H9 (cell line): Measurements from ENCODE around the gene MYH9. TPM values are rescaled to one million over a fixed set of nuclear protein-coding genes. Genes with fewer than 3 reads are reported as not detected.

Experiments
- DNase-seq: peaks from one replicate; pipeline ENCODE4 v3.0.0-alpha.2; 2017
- H2AFZ ChIP-seq: one replicate; pipeline ENCODE4 v1.6.1; 2013; ENCODE audit warnings: mild to moderate bottlenecking, low read length, control low read depth, moderate library complexity
- H2AK5ac ChIP-seq: 2 replicates; pipeline ENCODE4 v1.6.1; 2013; ENCODE audit warnings: low read length, control low read depth, mixed read lengths; ENCODE audit not compliant: insufficient read length
- H2BK120ac ChIP-seq: one replicate; pipeline ENCODE4 v1.6.1; 2013; ENCODE audit warnings: low read depth, mild to moderate bottlenecking, low read length, control low read depth, inconsistent platforms; ENCODE audit not compliant: poor library complexity, severe bottlenecking
- H2BK12ac ChIP-seq: 2 replicates; pipeline ENCODE4 v1.6.1; 2013; ENCODE audit warnings: low read length, control low read depth, mixed read lengths, low read depth; ENCODE audit not compliant: insufficient read length
- H2BK15ac ChIP-seq: 2 replicates; pipeline ENCODE4 v1.6.1; 2013; ENCODE audit warnings: low read depth, low read length, control low read depth
- H2BK20ac ChIP-seq: one replicate; pipeline ENCODE4 v1.6.1; 2013; ENCODE audit warnings: low read depth, mild to moderate bottlenecking, low read length, control low read depth, inconsistent platforms; ENCODE audit not compliant: poor library complexity, severe bottlenecking
- H2BK5ac ChIP-seq: 2 replicates; pipeline ENCODE4 v1.6.1; 2013; ENCODE audit warnings: low read length, control low read depth, mixed read lengths; ENCODE audit not compliant: insufficient read length
- H3K14ac ChIP-seq: 2 replicates; pipeline ENCODE4 v1.6.1; 2013; ENCODE audit warnings: low read length, control low read depth; ENCODE audit not compliant: insufficient read depth
- H3K18ac ChIP-seq: 2 replicates; pipeline ENCODE4 v1.6.1; 2013; ENCODE audit warnings: low read depth, mild to moderate bottlenecking, mixed read lengths, low read length, control low read depth; ENCODE audit not compliant: insufficient read length
- H3K23ac ChIP-seq: 2 replicates; pipeline ENCODE4 v1.6.1; 2013; ENCODE audit warnings: low read length, control low read depth, mixed read lengths, low read depth; ENCODE audit not compliant: insufficient read length
- H3K23me2 ChIP-seq: 2 replicates; pipeline ENCODE4 v1.6.1; 2013; ENCODE audit warnings: low read depth, mild to moderate bottlenecking, mixed read lengths, low read length, control low read depth; ENCODE audit not compliant: insufficient read length, poor library complexity, severe bottlenecking
- H3K27ac ChIP-seq: 2 replicates; pipeline ENCODE4 v1.5.1; 2013; ENCODE audit warnings: low read length, control low read depth, mixed read lengths, low read depth; ENCODE audit not compliant: insufficient read length
- H3K27me3 ChIP-seq: 2 replicates; pipeline ENCODE4 v1.6.1; 2013; ENCODE audit warnings: low read length, control low read depth, inconsistent platforms; ENCODE audit not compliant: insufficient read depth
- H3K4ac ChIP-seq: 2 replicates; pipeline ENCODE4 v1.6.1; 2013; ENCODE audit warnings: low read depth, mild to moderate bottlenecking, control low read depth, inconsistent platforms, low read length, moderate library complexity
- H3K4me1 ChIP-seq: 2 replicates; pipeline ENCODE4 v1.6.1; 2013; ENCODE audit warnings: low read length, control low read depth, inconsistent platforms; ENCODE audit not compliant: insufficient read depth
- H3K4me2 ChIP-seq: 2 replicates; pipeline ENCODE4 v1.6.1; 2013; ENCODE audit warnings: low read length, control low read depth, mixed read lengths; ENCODE audit not compliant: insufficient read length, insufficient read depth
- H3K56ac ChIP-seq: 2 replicates; pipeline ENCODE4 v1.6.1; 2013; ENCODE audit warnings: low read depth, mild to moderate bottlenecking, mixed read lengths, low read length, control low read depth; ENCODE audit not compliant: insufficient read length
- H3K79me1 ChIP-seq: 2 replicates; pipeline ENCODE4 v1.6.1; 2013; ENCODE audit warnings: low read depth, mild to moderate bottlenecking, moderate library complexity, low read length, control low read depth, inconsistent platforms; ENCODE audit not compliant: insufficient read depth, poor library complexity, severe bottlenecking
- H3K79me2 ChIP-seq: 2 replicates; pipeline ENCODE4 v1.6.1; 2013; ENCODE audit warnings: low read length, control low read depth, inconsistent platforms; ENCODE audit not compliant: insufficient read depth
- H3K9ac ChIP-seq: 2 replicates; pipeline ENCODE4 v1.6.1; 2013; ENCODE audit warnings: low read length, control low read depth, mixed read lengths; ENCODE audit not compliant: insufficient read length; ENCODE audit errors: extremely low read depth
- H3K9me3 ChIP-seq: one replicate; pipeline ENCODE4 v1.6.1; 2013; ENCODE audit warnings: low read depth, low read length, inconsistent platforms; ENCODE audit not compliant: control insufficient read depth
- H3T11ph ChIP-seq: one replicate; pipeline ENCODE4 v1.6.1; 2013; ENCODE audit warnings: mild to moderate bottlenecking, low read length, control low read depth, inconsistent platforms
- H4K20me1 ChIP-seq: one replicate; pipeline ENCODE4 v1.6.1; 2013; ENCODE audit not compliant: control insufficient read depth, insufficient read length, insufficient read depth
- H4K5ac ChIP-seq: 2 replicates; pipeline ENCODE4 v1.6.1; 2013; ENCODE audit warnings: low read depth, mild to moderate bottlenecking, mixed read lengths, low read length, control low read depth; ENCODE audit not compliant: insufficient read length
- H4K8ac ChIP-seq: replicated peaks from 2 replicates; pipeline ENCODE4 v1.6.1; 2013; ENCODE audit warnings: low read length, control low read depth, mixed read lengths, low read depth; ENCODE audit not compliant: insufficient read length
- H4K91ac ChIP-seq: 2 replicates; pipeline ENCODE4 v1.6.1; 2013; ENCODE audit warnings: low read depth, mild to moderate bottlenecking, moderate library complexity, mixed read lengths, low read length, control low read depth; ENCODE audit not compliant: insufficient read length
- H3K27ac Mint-ChIP-seq, 3 experiments: 2 replicates in 2 of 3; 3 replicates in 1 of 3; pipeline ENCODE4 v1.8.0; 2020 to 2021; ENCODE audit warnings: mixed read lengths in 3 of 3, mild to moderate bottlenecking in 1 of 3, moderate library complexity in 1 of 3
- H3K27me3 Mint-ChIP-seq: 2 replicates; pipeline ENCODE4 v1.8.0; 2021; ENCODE audit warnings: low read depth, mild to moderate bottlenecking, moderate library complexity, mixed read lengths
- H3K36me3 Mint-ChIP-seq, 3 experiments: 2 replicates in 2 of 3; 3 replicates in 1 of 3; pipeline ENCODE4 v1.8.0; 2020 to 2021; ENCODE audit warnings: low read depth in 3 of 3, mixed read lengths in 3 of 3; ENCODE audit not compliant: insufficient read depth in 1 of 3
- H3K4me1 Mint-ChIP-seq, 2 experiments: 2 replicates each; pipeline ENCODE4 v1.8.0; 2020; ENCODE audit warnings: mixed read lengths in 2 of 2
- H3K4me3 Mint-ChIP-seq, 2 experiments: 2 replicates in 1 of 2; 3 replicates in 1 of 2; pipeline ENCODE4 v1.8.0; 2020 to 2021; ENCODE audit warnings: mild to moderate bottlenecking in 2 of 2, mixed read lengths in 2 of 2, moderate library complexity in 1 of 2
- H3K9me3 Mint-ChIP-seq, 2 experiments: 2 replicates in 1 of 2; 3 replicates in 1 of 2; pipeline ENCODE4 v1.8.0; 2020; ENCODE audit warnings: mild to moderate bottlenecking in 2 of 2, mixed read lengths in 2 of 2, moderate library complexity in 1 of 2
- WGBS: extraction: QIAGEN DNeasy Blood & Tissue Kit; methylation state at CpG from one replicate; pipeline ENCODE4 v1.1.7; 2013; ENCODE audit warnings: missing lambda C conversion rate, low lambda C conversion rate, mixed read lengths; ENCODE audit not compliant: insufficient read length; ENCODE audit errors: extremely low coverage; 5-methylcytosine and 5-hydroxymethylcytosine counted together
- total RNA-seq: library from RNA; stranded (reverse); gene quantifications from 2 replicates; pipeline ENCODE4 v1.2.1, GENCODE V29; 2021
- TF ChIP-seq, protein P1 (sequence below): fragments of 200-600 bp; sonication (generic); conservative IDR thresholded peaks from 3 replicates; pipeline ENCODE4 v1.8.0; 2021; ENCODE audit warnings: antibody characterized with exemption, mild to moderate bottlenecking

Gene MYH9
- total RNA-seq, 1 experiment from 2014 or later, result 266 TPM

DNA sequence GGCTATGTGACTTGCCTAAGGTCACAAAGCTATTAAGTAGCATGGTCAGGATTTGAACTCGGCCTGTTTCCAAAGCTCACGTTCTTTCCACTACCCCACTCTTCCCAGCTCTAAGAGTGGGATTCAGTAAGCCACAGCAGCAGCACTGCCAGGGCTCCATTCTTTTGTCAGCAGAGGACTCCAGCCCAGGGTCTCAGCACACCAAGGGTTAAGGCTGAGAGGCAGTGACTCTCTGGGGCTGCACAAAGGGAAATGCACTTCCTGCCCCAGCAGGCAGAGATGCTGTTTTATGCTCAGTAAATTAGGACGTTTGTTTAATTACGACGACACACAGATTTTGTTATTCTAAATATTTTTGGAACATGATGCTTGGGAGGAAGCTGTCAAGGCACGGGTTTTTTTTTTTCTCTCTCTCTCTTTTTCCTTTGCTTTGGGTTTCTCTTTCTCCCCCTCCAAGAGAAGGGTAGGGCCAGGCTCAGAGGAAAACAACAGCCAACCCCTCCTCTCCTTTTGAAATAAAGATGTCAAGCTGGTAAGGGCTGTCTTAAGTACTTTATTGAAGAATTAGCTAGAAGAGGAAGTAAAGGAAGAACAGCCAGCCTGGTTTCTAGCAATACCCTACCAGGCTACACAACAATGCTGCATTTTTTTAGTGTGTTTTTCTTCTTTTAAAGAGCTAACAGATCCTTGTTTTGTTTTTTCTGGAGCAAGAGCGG, 2.8 kb downstream of the MYH9 start:
- Mint-ChIP-seq H3K4me3 (peak overlapping the region; percentile 83 to 94), H3K27ac (peak overlapping the region; percentile 90 to 95 (median 93)), H3K9me3 (no peaks in the 10 kb centered on the region; a peak in 2 of 5 replicates), H3K36me3 (peaks cover 11 to 23% (median 14%) of the 10 kb centered on the region in 3 experiments), H3K27me3 (no peaks in the 10 kb centered on the region), H3K4me1 (peaks cover 35 to 41% of the 10 kb centered on the region in 2 experiments)
- WGBS, result no CpG with 5 or more reads among the region's 7 CpGs
- H4K5ac ChIP-seq, result no peak overlapping the region
- peak overlapping the region; percentile 91 for H3K4me2 ChIP-seq
- H2AFZ ChIP-seq, result no peak overlapping the region
- no peak overlapping the region for H3T11ph ChIP-seq
- H3K14ac ChIP-seq, result no peak overlapping the region
- H4K20me1 ChIP-seq, result no peaks in the 10 kb centered on the region
- no peaks in the 10 kb centered on the region for H3K27me3 ChIP-seq
- H3K9ac ChIP-seq, result peak overlapping the region; percentile 83
- no peak overlapping the region for H2BK20ac ChIP-seq
- no peak overlapping the region for H4K8ac ChIP-seq
- H3K4ac ChIP-seq, result no peak overlapping the region; the same call in 1 of the 2 replicates
- H3K79me2 ChIP-seq, result peaks cover 36% of the 10 kb centered on the region
- no peak overlapping the region for H2BK12ac ChIP-seq
- no peak overlapping the region for H3K23ac ChIP-seq
- no peak overlapping the region for H2BK15ac ChIP-seq
- TF ChIP-seq, protein P1, sequence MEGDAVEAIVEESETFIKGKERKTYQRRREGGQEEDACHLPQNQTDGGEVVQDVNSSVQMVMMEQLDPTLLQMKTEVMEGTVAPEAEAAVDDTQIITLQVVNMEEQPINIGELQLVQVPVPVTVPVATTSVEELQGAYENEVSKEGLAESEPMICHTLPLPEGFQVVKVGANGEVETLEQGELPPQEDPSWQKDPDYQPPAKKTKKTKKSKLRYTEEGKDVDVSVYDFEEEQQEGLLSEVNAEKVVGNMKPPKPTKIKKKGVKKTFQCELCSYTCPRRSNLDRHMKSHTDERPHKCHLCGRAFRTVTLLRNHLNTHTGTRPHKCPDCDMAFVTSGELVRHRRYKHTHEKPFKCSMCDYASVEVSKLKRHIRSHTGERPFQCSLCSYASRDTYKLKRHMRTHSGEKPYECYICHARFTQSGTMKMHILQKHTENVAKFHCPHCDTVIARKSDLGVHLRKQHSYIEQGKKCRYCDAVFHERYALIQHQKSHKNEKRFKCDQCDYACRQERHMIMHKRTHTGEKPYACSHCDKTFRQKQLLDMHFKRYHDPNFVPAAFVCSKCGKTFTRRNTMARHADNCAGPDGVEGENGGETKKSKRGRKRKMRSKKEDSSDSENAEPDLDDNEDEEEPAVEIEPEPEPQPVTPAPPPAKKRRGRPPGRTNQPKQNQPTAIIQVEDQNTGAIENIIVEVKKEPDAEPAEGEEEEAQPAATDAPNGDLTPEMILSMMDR, result no peak
- peaks cover 17% of the 10 kb centered on the region for H3K23me2 ChIP-seq
- H2AK5ac ChIP-seq, result no peak overlapping the region
- peak overlapping the region; percentile 69 for H3K27ac ChIP-seq
- H3K79me1 ChIP-seq, result no peaks in the 10 kb centered on the region
- no peak overlapping the region for H3K18ac ChIP-seq
- no peaks in the 10 kb centered on the region for H3K9me3 ChIP-seq
- no peak overlapping the region for H4K91ac ChIP-seq
- no peak for DNase-seq
- H2BK5ac ChIP-seq, result no peak overlapping the region
- H2BK120ac ChIP-seq, result no peak overlapping the region
- H3K56ac ChIP-seq, result no peak overlapping the region
- H3K4me1 ChIP-seq, result peaks cover 2% of the 10 kb centered on the region; the same call in 1 of the 2 replicates
